Esophagus muscularis mucosa (tissue), 4 donors: ENCODE measurements around the gene TAGLN3. TPM values are rescaled to one million over a fixed set of nuclear protein-coding genes. Genes with fewer than 3 reads are reported as not detected.

ENCODE experiments used
- DNase-seq: peaks from one replicate; pipeline ENCODE4 v3.0.0-alpha.2; 2017; ENCODE audit errors: extremely low spot score
- H3K27ac ChIP-seq, 4 donors: fragments of 200-600 bp; sonication (generic); replicated peaks in 1 of 4; 1 replicate in 3 of 4; 2 replicates in 1 of 4; pipeline ENCODE4 v1.5.1; 2016 to 2019; ENCODE audit warnings: mild to moderate bottlenecking in 1 of 4
- H3K27me3 ChIP-seq, 4 donors: fragments of 200-600 bp; sonication (generic); one replicate each; pipeline versions ENCODE4 v1.5.1 to v1.6.0; 2016 to 2019
- H3K36me3 ChIP-seq, 4 donors: fragments of 200-600 bp; sonication (generic); one replicate each; pipeline ENCODE4 v1.5.1; 2016 to 2019
- H3K4me1 ChIP-seq, 4 donors: fragments of 200-600 bp; sonication (generic); one replicate each; pipeline ENCODE4 v1.5.1; 2016 to 2019
- H3K4me3 ChIP-seq, 4 donors: fragments of 200-600 bp; sonication (generic); 1 replicate in 2 of 4; 2 replicates in 2 of 4; pipeline ENCODE4 v1.5.1; 2016 to 2019; ENCODE audit warnings: mild to moderate bottlenecking in 4 of 4, moderate library complexity in 1 of 4
- H3K9me3 ChIP-seq, 4 donors: fragments of 200-600 bp; sonication (generic); 1 replicate in 3 of 4; 2 replicates in 1 of 4; pipeline ENCODE4 v1.5.1; 2016 to 2019
- CTCF ChIP-seq, 3 experiments: fragments of 200-600 bp in 2 of 3; fragments of 450-650 bp in 1 of 3; sonication (generic) in 2 of 3; IDR thresholded peaks; one replicate each; pipeline ENCODE4 v1.5.1; 2017 to 2019; ENCODE audit warnings: antibody characterized with exemption in 3 of 3, mild to moderate bottlenecking in 2 of 3, moderate library complexity in 1 of 3
- EP300 ChIP-seq: sonication (generic); formaldehyde crosslinking; IDR thresholded peaks from one replicate; pipeline ENCODE4 v1.6.1; 2017; ENCODE audit warnings: antibody characterized with exemption
- POLR2A ChIP-seq: fragments of 450-650 bp; IDR thresholded peaks from one replicate; pipeline ENCODE4 v1.6.1; 2017; ENCODE audit warnings: antibody characterized with exemption, moderate library complexity, mild to moderate bottlenecking, low read depth
- POLR2AphosphoS5 ChIP-seq, 2 donors: sonication (generic); formaldehyde crosslinking; IDR thresholded peaks; one replicate each; pipeline ENCODE4 v1.6.1; 2017; ENCODE audit warnings: antibody characterized with exemption in 2 of 2
- WGBS: methylation state at CpG from one replicate; pipeline ENCODE4 v1.1.5; 2018; 5-methylcytosine and 5-hydroxymethylcytosine counted together
- intact Hi-C: fragments of 100-400 bp; cut with DNase I; formaldehyde crosslinking; loops from one replicate; pipeline ENCODE4 v1.15.1; 2023
- total RNA-seq, 4 donors: library from RNA; depleted of rRNA; stranded (reverse); fragments of >200 nt; gene quantifications; one replicate each; pipeline versions ENCODE4 v1.1.0 to v1.2.1, GENCODE V29; 2016

TAGLN3 gene
- total RNA-seq, 4 donors from 2014 or later, result 0.83 to 4.0 (median 1.3) TPM

GRCh38 chr3:112012205-112012992 is 13.7 kb downstream of the TAGLN3 start:
- intact Hi-C loops, result loop anchor here (2.0 kb wide), 1 partner anchor 344 kb away; no protein-coding TSS in a partner anchor
- Histone ChIP-seq H3K36me3 (no peaks in the 10 kb centered on the region), H3K4me3 (no peak overlapping the region), H3K4me1 (peaks cover 7 to 21% (median 16%) of the 10 kb centered on the region in 4 donors), H3K9me3 (no peaks in the 10 kb centered on the region), H3K27me3 (no peaks in the 10 kb centered on the region), H3K27ac (no peak overlapping the region)
- TF ChIP-seq POLR2A (no peak), CTCF (IDR thresholded peaks at IDR 0.05) (no peak), POLR2AphosphoS5 (IDR thresholded peaks at IDR 0.05) (no peak), EP300 (no peak)
- 60% methylated on average over 6 of the region's 6 CpGs for WGBS
- DNase-seq, result no peak

GRCh38 chr3:112013058-112013783 is 14.5 kb downstream of the TAGLN3 start:
- no peak overlapping the region for H3K27ac ChIP-seq
- H3K9me3 ChIP-seq, result no peaks in the 10 kb centered on the region
- no peak for TF ChIP-seq POLR2A
- peak in 1 of 2 donors; percentile 14 for TF ChIP-seq POLR2AphosphoS5 (IDR thresholded peaks at IDR 0.05)
- peak; percentile 69 to 79 (median 74) for TF ChIP-seq CTCF (IDR thresholded peaks at IDR 0.05)
- no peak for TF ChIP-seq EP300
- no peaks in the 10 kb centered on the region for H3K27me3 ChIP-seq
- WGBS, result 46% methylated on average over 19 of the region's 19 CpGs
- H3K4me1 ChIP-seq, result peaks cover 7 to 21% (median 16%) of the 10 kb centered on the region in 4 donors
- H3K4me3 ChIP-seq, result peak overlapping the region in 3 of 4 donors; percentile 8 to 21 (median 10)
- intact Hi-C loops, result loop anchor here (2.0 kb wide), 1 partner anchor 344 kb away; no protein-coding TSS in a partner anchor
- no peaks in the 10 kb centered on the region for H3K36me3 ChIP-seq
- DNase-seq, result peak; percentile 90

- WGBS, result 60% methylated on average over 5 of the region's 5 CpGs
- TF ChIP-seq CTCF (IDR thresholded peaks at IDR 0.05), result no peak
- TF ChIP-seq EP300, result no peak
- no peak for TF ChIP-seq POLR2AphosphoS5 (IDR thresholded peaks at IDR 0.05)
- no peak for TF ChIP-seq POLR2A
Observed at GRCh38 chr3:112013784-112014143, 15.0 kb downstream of the TAGLN3 start.

GRCh38 chr3:112017091-112017490 is 18.4 kb downstream of the TAGLN3 start:
- intact Hi-C loops, result no loop called here
- H3K36me3 ChIP-seq, result no peaks in the 10 kb centered on the region
- no peak overlapping the region for H3K4me3 ChIP-seq
- H3K27ac ChIP-seq, result no peak overlapping the region
- H3K9me3 ChIP-seq, result no peaks in the 10 kb centered on the region
- DNase-seq, result no peak
- no peak for TF ChIP-seq CTCF (IDR thresholded peaks at IDR 0.05)
- TF ChIP-seq EP300, result no peak
- TF ChIP-seq POLR2A, result no peak
- no peak for TF ChIP-seq POLR2AphosphoS5 (IDR thresholded peaks at IDR 0.05)
- H3K27me3 ChIP-seq, result no peaks in the 10 kb centered on the region
- peaks cover 7 to 14% (median 14%) of the 10 kb centered on the region in 4 donors for H3K4me1 ChIP-seq

More at GRCh38 chr3:112013784-112014143, 15.0 kb downstream of the TAGLN3 start:
- no peaks in the 10 kb centered on the region for H3K36me3 ChIP-seq
- intact Hi-C loops, result loop anchor here (2.0 kb wide), 1 partner anchor 345 kb away; no protein-coding TSS in a partner anchor
- no peaks in the 10 kb centered on the region for H3K9me3 ChIP-seq
- peak overlapping the region in 2 of 4 donors; percentile 8 to 10 for H3K4me3 ChIP-seq
- no peaks in the 10 kb centered on the region for H3K27me3 ChIP-seq
- DNase-seq, result no peak
- H3K27ac ChIP-seq, result no peak overlapping the region
- peaks cover 7 to 21% (median 16%) of the 10 kb centered on the region in 4 donors for H3K4me1 ChIP-seq
